Ishikawa (cell line): Measurements from ENCODE around the gene SH3RF1.

Experiments
- CEBPB ChIP-seq: IDR thresholded peaks from 2 replicates; pipeline ENCODE4 v1.6.1; 2012
- CREB1 ChIP-seq: IDR thresholded peaks from 2 replicates; pipeline ENCODE4 v1.6.1; 2012; ENCODE audit warnings: low read depth
- EGR1 ChIP-seq: IDR thresholded peaks from 2 replicates; pipeline ENCODE4 v1.6.1; 2012
- EP300 ChIP-seq: IDR thresholded peaks from 2 replicates; pipeline ENCODE4 v1.6.1; 2012; ENCODE audit warnings: borderline replicate concordance
- NFIC ChIP-seq: IDR thresholded peaks from 2 replicates; pipeline ENCODE4 v1.6.1; 2012
- RAD21 ChIP-seq: IDR thresholded peaks from 2 replicates; pipeline ENCODE4 v1.6.1; 2012; ENCODE audit warnings: low read depth
- REST ChIP-seq: IDR thresholded peaks from 2 replicates; pipeline ENCODE4 v1.6.1; 2012; ENCODE audit warnings: low read depth, mild to moderate bottlenecking
- TAF1 ChIP-seq: IDR thresholded peaks from 2 replicates; pipeline ENCODE4 v1.6.1; 2012; ENCODE audit warnings: low read depth, mild to moderate bottlenecking
- TCF12 ChIP-seq: IDR thresholded peaks from 2 replicates; pipeline ENCODE4 v1.6.1; 2012; ENCODE audit warnings: low read depth
- YY1 ChIP-seq: IDR thresholded peaks from 2 replicates; pipeline ENCODE4 v1.6.1; 2012; ENCODE audit warnings: low read depth
- ZBTB7A ChIP-seq: IDR thresholded peaks from 2 replicates; pipeline ENCODE4 v1.6.1; 2012; ENCODE audit warnings: low read depth
- TF ChIP-seq, protein P1 (sequence below): IDR thresholded peaks from 2 replicates; pipeline ENCODE4 v1.6.1; 2012

DNA sequence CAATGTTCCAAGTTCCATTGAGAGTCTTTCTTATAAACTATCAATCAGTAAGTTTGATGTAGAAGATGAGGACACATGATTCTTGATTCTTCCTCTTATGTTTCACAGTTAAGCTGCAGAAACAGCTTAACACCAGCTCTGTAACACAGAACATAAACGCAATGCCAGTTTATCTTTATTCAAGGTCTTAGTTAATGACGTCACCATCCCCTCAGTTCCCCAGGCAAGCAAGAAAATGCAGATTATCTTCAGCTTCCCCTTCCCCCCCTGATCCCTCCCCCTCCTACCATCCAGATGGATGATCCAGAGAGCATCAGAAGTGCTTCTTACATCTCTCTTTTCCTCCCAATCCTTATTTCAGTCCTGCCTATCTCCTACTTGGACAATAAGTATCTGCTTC lies 4.4 kb upstream of the SH3RF1 start:
- TF ChIP-seq TAF1 (no peak), EP300 (no peak), RAD21 (no peak), NFIC (no peak), EGR1 (no peak), ZBTB7A (no peak), REST (no peak), YY1 (no peak), TCF12 (no peak), CREB1 (no peak), CEBPB (no peak)
- TF ChIP-seq, protein P1, sequence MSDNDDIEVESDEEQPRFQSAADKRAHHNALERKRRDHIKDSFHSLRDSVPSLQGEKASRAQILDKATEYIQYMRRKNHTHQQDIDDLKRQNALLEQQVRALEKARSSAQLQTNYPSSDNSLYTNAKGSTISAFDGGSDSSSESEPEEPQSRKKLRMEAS: no peak
